ENCODE measurements around the gene MYO10. TPM values are rescaled to one million over a fixed set of nuclear protein-coding genes. Genes with fewer than 3 reads are reported as not detected.
"Not testable (repeated sequence)": the region's sequence is repeated elsewhere in the genome, so short reads cannot be mapped to it uniquely, and the experiment has no call there.

The MYO10 gene
- total RNA-seq, 1 donor from 2014 or later, result 21.2 TPM

DNA sequence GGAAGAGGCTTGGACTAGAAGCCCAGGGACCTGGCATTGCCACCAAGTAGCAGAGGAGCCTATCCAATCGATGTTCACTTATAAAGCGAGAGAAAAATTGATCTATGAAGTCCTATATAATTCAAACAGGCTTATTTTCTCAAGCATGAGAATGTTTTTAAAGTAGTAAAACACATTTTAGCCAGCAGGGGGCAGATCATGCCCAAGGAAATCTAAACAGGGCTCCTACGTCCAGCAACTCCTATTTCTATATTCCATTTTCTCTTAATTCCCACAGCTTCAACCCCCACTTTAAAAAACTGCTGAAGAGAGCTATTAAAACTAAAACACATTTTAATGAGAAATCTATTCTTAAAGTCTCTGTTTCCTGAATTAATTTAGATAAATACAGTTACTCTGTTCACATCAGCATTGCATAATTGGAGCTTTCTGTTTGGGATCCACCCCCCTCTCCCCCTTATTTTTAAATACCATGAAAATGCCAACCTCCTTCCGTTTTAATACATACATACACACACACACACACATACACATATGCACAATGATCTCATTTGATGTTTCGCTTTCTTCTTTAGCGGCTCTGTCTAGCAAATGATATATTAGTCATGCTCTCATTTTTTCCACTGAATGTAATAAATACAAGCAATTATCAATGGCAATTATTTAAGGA lies 144.9 kb downstream of the MYO10 start:
- no peak for DNase-seq (ENCODE audit: low spot score)

DNA sequence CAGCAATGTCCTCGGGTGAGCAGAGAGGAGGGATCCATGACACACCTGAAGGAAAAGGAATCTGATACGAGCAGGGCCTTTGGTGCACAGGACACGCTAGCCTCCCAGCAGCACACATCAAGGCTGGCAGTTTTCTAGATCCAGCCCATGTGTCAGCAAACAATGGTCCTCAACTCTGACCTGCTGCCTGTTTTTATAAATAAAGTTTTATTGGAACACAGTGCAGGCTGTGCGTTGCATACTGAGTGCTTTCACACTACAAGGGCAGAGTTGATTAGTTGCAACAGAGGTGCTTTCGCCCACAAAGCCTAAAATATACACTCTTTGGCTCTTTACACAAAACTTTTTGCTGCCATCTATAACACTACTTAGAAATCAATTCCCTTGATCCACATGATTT lies 147.1 kb downstream of the MYO10 start:
- DNase-seq (ENCODE audit: low spot score), result peak; percentile 26

DNA sequence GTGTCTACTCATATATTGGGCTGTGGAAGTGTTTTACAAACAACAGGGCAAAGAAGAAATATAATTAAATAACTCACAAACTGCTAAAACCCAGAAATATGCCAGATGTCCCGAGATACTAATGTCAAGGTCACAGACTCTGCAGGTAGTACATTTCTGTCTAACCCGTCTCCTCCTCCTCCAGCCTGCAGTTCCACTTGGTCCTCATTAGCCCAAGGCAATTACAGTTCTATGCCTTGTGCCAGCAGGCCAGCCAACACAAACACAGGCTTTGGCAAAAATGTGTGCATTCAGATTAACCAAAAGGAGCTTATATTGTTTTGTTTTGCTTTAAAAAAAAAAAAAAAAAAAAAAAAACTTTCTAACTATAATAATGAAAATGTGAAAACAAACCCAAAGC lies 148.8 kb downstream of the MYO10 start:
- no peak for DNase-seq (ENCODE audit: low spot score)

DNA sequence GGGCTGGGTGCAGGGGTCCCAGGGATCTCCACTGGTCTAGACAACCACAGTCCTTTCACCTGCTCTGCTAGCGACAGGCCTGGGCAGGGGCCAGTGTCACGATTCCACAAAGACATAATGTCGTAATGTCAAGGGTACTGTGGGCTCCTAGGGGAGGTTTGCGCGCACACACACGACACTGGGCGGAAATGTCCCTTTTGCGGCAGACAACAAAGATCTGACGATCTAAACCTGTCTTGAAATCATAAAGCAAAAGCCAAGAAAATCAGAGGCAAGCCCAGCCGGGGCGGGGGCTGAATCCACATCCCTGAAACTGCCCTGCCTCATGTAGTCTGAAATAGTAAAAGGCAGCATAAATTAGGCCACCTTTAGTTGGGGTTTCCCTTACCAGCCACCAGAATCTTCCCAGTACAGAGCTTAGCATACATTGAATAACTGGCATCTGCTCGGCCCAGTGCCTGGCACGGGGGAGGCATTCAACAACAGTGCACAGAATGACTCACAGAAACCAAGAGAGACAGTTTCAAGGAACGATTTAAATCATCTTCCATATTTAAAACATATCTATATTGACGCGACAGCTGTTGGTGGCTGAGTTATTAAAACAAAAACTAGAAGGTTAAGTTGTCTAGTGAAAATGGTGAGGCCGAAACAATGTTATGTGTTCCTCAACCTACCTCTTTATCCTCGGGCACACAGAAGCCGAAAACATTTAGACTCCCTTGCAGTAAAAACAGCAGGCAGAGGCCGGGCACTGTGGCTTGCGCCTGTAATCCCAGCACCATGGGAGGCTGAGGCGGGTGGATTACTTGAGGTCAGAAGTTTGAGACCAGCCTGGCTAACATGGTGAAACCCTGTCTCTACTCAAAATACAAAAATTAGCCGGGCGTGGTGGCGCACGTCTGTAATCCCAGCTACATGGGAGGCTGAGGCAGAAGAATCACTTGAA lies 151.0 kb downstream of the MYO10 start:
- DNase-seq (ENCODE audit: low spot score), result no peak

DNA sequence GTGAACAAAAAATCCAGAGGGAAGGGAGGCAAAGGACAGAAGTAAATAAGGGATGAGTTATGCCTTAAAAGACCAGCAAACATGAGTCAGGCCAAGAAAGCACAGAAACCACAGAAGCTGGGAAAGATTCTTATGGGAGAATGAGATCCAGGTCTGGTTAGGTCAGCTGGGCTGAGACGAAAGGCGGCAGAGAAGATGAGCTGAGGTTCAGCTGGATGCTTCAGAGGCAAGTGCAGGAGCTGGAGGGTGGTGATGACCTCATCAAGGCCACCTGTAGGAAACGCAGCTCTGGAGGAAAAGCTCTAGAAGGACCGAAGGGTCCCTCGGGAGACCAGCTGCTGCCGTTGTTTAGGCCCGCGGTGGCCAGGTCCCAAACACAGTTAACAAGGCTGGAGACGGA lies 152.0 kb downstream of the MYO10 start:
- DNase-seq (ENCODE audit: low spot score), result no peak

DNA sequence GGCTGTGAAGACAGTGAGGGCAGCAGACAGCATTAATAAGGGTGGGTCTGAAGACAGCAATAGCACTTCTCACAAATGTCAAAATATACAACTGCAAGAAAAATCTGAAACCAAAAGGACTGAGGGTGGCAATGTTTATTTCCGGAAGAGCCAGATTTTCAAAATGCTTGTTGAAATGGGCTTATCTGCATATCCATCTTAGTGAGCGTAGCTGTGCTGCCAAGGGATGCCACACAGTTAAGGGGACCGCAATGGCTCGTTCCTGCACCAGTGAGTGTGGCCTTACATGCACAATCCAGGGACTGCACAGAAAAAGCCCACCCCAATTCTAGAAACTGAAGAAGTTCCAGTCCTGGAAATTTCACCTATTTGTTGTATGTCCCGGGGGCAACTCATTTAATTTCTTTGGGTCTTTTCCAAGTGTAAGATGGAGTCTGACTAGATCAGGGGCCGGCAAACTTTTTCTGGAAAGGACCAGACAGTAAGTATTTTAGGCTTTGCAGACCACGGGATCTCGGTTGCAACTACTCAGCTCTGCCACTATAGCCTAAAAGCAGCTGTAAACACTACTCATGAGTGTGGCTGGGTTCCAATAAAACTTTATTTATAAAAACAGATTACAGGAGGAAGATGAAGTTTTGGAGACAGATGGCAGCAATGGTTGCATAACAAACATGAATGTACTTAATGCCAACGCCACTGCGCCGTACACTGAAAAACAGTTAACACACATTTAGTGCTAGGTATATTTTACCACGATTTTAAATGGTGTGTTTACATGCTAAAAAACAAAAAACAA lies 154.1 kb downstream of the MYO10 start:
- no peak for DNase-seq (ENCODE audit: low spot score)

DNA sequence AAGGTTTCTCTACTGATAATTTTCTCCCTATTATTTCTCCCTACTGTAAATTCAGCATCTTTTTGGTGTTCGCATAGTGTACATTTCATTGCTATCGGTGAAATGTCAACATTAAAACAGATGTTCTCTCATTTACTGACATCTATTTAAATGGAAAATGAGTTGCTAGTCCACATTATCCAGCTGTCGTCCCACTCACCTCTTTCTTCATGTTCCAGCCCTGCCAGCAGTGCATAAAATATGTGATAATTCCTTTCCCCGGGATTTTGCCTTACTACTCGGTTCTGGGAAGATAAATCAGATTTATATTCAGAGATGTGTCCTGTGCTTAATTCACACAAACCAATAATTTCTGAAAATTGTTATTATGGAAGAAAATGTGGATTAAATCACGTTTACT lies 155.8 kb downstream of the MYO10 start:
- no peak for DNase-seq (ENCODE audit: low spot score)

DNA sequence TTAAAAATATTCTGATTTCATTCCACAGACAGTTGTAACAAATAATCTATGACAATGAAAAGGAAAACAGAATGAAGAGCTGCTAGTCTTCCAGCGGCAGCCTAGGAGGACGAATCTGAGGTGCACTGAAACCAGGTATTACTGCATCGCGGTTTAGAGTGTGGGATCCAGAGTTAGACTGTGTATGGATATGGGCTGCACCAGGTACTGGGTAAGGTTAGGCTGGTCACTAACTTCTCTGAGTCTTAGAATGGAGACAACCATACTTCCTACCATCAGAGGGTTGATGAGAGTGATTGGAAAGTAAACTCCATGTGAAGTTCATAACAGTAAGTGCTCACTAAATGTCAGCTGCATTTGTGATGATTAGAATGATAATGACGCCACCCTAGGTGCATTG lies 158.7 kb downstream of the MYO10 start:
- DNase-seq (ENCODE audit: low spot score), result no peak

DNA sequence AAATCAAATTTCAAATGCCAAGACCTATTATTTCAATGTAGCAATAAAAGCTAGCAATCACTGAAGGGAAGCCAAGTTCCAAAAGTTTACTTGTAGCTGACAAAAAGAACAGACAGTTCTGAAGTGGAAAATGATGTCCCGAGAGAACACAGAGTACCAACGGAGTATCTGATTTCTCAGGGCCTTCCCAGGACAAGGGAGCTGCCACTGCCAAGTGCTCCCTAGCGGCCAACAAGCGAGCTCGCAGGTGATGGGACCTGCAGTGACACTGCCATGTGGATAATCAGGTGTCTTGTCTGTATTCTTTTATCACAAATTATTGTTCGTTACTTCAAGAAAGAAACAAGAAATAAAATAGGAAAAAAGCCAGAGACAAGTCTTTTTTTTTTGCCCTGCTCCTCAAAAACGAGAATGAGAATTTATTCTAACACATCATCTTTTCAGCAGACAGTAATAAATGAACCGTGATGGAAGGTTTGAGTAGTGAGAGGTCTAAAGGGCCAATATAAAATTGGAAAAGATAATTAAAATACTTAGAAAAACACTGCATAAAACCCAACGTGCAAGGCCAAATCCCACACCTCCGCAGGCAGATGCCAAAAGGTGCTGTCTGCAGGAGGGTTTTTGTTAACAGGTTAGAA lies 159.4 kb downstream of the MYO10 start:
- DNase-seq (ENCODE audit: low spot score), result no peak

DNA sequence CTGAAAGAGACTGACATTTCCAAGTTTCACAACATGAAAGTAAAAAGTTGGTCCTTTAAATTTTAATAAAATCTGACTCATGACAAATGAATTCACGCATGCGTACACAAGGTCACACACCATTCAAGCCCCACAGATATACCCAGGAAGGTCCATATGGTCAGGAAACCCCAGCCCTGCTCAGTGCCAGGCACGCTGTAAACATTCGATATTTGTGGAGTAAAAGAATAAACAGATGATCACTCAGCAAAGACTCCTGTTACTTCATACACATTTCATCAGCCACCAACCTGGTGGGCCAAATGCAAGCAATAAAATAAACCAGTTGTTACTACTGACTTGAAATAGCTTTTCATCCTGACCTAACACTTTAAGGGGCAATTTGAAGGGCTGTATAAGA lies 161.3 kb downstream of the MYO10 start:
- DNase-seq (ENCODE audit: low spot score), result no peak

DNA sequence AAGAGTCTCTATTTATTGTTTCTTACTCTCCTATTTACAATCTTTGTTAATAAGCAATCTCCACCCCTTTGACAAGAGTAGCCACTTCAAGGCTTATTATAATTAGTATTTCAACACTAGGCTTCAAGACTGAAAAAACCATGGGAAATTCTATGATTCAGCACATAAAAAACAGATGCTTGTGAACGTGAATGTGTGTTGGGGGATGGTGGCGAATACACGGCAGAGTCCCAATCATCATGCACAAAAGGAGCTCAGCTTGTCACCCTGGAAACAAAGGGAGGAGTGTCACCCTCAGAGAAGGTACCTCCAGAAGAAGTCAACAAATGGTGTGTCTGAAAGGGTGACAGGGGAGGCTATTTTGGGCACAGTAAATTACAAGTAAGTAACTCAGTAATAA lies 162.1 kb downstream of the MYO10 start:
- no peak for DNase-seq (ENCODE audit: low spot score)

DNA sequence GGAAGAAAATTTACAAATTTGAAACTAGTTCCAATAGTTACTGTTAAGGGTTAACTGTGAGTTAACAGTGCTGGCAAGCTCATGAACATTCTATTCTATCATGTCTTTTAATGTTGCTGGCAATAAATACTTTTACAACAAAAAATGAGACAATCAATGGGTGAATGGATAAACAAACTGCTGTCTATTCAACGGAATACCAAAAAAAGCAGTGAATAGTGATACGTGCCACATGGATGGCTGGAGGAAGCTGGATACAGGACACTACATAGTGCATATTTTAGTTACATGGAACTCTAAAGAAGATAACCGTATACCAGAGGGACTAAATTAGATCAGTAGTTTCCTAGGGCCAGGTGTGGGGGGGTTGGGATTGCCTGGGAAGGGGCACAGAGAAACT lies 163.5 kb downstream of the MYO10 start:
- DNase-seq (ENCODE audit: low spot score), result no peak

DNA sequence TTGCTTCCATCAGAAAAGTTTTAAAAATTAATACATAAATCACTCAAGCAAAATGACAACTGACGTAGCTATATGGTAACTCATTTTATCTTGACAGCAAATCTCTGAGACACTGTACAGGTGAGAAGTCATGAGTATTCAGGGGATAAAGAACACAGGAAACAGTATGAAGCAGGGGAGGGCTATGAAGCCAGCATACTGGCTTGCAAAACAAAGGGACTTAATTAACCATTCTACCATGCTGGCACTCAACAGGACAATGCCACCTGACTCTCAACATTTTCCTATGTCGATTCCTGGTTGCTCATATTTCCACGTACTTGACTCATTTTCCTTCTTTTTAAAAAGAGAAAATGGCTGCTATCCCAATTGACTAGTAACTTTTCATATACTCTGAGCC lies 167.9 kb downstream of the MYO10 start:
- DNase-seq (ENCODE audit: low spot score), result no peak

DNA sequence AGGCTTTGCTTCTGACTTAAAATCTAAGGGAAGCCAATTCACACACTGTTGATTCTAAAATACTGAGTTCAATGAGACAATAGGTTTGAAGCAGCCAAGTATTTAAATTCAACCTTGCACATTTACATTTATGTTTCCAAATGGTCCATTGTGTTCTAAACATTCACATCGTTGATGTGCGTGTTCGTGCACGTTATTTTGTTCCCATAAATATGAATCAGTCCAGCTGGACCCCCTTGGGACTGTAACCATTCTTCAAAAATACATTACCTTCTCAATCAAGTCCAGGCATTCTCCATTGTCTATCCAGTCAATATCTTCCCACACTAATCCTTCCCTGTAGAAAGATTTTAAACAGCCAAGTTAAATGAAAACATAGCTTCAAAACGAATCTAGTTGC lies 172.9 kb downstream of the MYO10 start:
- DNase-seq (ENCODE audit: low spot score), result no peak

DNA sequence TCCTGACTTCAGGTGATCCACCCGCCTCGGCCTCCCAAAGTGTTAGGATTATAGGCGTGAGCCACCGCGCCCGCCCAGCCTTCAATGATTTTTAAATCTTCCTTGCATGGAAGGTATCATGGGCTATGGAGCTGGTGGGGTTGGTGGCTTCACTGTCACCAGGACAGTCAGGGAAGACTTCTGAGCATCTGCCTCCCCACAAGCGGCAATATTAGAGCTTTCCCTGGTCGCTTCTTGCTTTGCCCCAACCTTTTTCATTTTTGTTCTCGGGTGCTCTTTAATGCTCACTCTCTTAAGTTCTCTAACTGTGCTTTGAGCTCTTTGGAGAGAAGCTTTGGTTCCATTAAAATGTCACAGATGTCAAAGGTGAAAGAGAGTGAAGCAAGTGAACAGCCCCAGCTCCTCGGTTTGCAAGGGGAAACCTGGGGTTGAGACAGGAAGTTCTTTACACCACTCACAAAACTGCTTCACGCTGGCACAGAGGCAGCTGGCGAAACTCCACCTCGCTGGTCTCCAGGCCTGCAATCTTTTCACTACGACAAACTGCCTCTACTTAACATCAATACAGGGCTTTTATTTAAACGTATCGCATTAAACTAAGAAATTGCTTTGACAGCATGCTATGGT lies 176.8 kb downstream of the MYO10 start:
- DNase-seq (ENCODE audit: low spot score), result no peak

DNA sequence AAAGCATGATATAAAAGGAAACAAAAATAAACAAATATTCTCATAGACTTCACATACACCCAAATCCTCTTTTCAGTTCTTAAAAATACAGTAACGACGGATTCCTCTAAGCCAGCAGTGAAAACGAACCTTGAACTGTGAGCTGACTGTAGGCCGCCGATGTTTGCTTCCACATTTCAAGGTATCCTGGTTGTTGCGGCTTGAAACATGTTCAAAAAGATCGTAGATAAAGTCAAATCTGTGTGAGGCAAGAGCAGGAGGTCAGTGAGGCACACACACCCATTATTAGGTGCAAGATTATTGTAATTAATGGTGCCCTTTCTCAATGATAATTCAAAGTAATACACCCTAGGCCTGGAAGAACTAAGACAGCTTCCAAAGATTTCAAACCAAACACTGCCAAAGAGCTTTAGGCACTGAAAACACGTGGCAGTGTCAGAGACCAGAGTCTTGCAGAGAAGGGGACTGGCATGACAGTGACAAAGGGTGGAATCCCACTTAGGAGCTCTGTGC lies 178.0 kb downstream of the MYO10 start:
- no peak for DNase-seq (ENCODE audit: low spot score)

DNA sequence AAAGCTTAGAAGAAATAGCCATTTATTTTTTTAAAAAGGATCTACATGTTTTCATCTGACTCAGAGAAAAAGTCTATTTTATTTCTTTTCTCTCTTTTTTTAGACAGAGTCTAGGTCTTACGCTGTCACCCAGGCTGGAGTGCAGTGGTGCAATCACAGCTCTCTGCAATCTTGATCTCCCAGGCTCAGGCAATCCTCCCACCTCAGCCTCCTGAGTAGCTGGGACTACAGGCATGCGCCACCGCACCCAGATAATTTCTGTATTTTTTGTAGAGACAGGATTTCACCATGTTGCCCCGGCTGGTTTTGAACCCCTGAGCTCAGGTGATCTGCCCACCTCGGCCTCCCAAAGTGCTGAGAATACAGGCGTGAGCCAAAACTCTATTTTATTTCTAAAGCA lies 178.5 kb downstream of the MYO10 start:
- DNase-seq (ENCODE audit: low spot score), result not testable (repeated sequence)

DNA sequence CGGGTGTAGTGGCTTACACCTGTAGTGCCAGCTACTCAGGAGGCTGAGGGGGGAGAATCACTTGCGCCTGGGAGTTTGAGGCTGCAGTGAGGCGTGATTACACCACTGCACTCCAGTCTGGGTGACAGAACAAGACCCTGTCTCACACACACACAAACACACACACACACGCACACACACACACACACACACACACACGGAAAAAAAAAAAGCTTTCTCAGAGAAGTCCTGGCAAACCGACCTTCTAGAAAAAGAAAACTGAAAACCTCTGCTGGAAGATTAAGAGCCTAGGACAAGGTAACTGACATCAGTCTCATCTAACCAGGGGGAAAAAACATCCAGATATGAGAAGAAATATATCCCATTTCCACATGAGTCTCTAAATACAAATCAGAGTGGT lies 178.9 kb downstream of the MYO10 start:
- no peak for DNase-seq (ENCODE audit: low spot score)

DNA sequence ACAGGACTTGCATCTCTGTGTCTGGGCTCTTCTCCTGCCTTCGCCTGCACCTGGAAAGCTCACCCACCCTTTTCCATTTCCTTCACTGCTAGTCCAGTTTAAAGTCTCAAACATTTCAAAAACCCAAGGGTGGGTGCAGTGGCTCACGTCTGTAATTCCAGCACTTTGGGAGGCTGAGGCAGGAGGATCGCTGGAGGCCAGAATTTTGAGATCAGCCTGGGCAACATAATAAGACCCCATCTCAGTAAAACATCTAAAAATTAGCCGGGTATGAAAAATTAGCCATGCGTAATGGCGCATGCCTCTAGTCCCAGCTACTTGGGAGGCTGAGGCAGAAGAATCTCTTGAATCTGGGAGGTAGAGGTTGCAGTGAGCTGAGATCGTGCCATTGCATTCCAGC lies 179.4 kb downstream of the MYO10 start:
- no peak for DNase-seq (ENCODE audit: low spot score)

DNA sequence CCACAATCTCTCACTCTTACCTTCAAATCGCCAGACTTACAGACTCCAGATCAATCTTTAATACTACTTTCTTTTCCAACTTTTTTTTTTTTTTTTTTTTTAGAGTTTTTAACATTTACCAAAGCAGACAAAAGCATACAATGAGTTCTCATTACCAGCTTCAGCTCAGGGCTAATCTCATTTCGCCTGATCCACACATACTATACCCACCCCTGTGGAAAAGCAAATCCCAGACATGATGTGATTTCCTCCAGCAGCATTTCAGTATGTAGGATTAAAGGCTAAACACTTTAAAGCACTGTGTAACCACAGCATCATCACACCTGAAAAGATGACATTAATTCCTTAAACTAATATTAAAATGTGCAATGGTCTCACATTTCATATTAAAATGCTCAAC lies 180.4 kb downstream of the MYO10 start:
- no peak for DNase-seq (ENCODE audit: low spot score)

DNA sequence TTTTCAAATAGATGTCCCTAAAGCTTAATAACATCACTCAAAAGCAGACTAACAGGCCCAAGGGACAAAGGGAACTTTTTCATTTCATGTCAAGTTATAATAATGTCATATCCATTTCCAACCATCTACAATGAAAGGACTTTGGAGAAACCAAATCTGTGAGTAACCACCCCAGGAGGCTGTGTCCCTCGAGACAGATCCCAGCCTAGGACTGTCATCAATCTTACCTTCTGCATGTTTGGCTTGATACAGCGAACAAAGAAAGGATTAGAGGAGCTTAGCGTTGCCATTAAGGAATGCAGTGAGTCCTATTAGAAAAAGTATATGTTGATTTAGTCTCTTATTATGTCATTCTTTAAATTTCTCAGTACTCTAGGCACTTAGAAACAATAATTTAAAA lies 181.5 kb downstream of the MYO10 start:
- no peak for DNase-seq (ENCODE audit: low spot score)
